HG03457 (cell line): ENCODE results near the gene EFCAB12.
"Not testable (repeated sequence)": the region's sequence is repeated elsewhere in the genome, so short reads cannot be mapped to it uniquely, and the experiment has no call there.

ENCODE experiments used
- ATAC-seq: cut with Tn5 transposase; IDR thresholded peaks from one replicate; pipeline ENCODE4 v1.9.1; 2021; ENCODE audit warnings: moderate number of reproducible peaks; ENCODE audit not compliant: unreplicated experiment

EFCAB12 gene

GRCh38 chr3:129421988-129422745, 6.3 kb downstream of the EFCAB12 start:
- no peak for ATAC-seq

- no peak for ATAC-seq
These were observed 7.1 kb downstream of the EFCAB12 start for GRCh38 chr3:129421236-129421883.

- no peak for ATAC-seq
These were observed 9.0 kb downstream of the EFCAB12 start for GRCh38 chr3:129419476-129419875.

- ATAC-seq, result no peak
These were observed 10.1 kb downstream of the EFCAB12 start for GRCh38 chr3:129418041-129418973.

GRCh38 chr3:129417326-129417725, 11.1 kb downstream of the EFCAB12 start:
- no peak for ATAC-seq

- ATAC-seq, result no peak
These were observed 12.0 kb downstream of the EFCAB12 start for GRCh38 chr3:129416415-129416814.

- ATAC-seq, result no peak
These were observed 12.6 kb downstream of the EFCAB12 start for GRCh38 chr3:129415830-129416229.

GRCh38 chr3:129415378-129415777, 13.1 kb downstream of the EFCAB12 start:
- no peak for ATAC-seq

GRCh38 chr3:129413687-129414506, 14.5 kb downstream of the EFCAB12 start:
- ATAC-seq, result no peak

- not testable (repeated sequence) for ATAC-seq
These were observed 15.2 kb downstream of the EFCAB12 start for GRCh38 chr3:129413238-129413637.

- no peak for ATAC-seq
These were observed 15.8 kb downstream of the EFCAB12 start for GRCh38 chr3:129412542-129413198.

GRCh38 chr3:129410971-129411370, 17.5 kb downstream of the EFCAB12 start:
- ATAC-seq, result no peak

GRCh38 chr3:129409541-129409940, 18.9 kb downstream of the EFCAB12 start:
- no peak for ATAC-seq

GRCh38 chr3:129404610-129405009, 23.8 kb downstream of the EFCAB12 start:
- no peak for ATAC-seq

- ATAC-seq, result no peak
These were observed 24.3 kb downstream of the EFCAB12 start for GRCh38 chr3:129404130-129404529.

- no peak for ATAC-seq
These were observed 25.0 kb downstream of the EFCAB12 start for GRCh38 chr3:129403450-129403849.

- ATAC-seq, result no peak
These were observed 25.8 kb downstream of the EFCAB12 start for GRCh38 chr3:129402616-129403015.

- no peak for ATAC-seq
These were observed 26.2 kb downstream of the EFCAB12 start for GRCh38 chr3:129402210-129402609.

- no peak for ATAC-seq
These were observed 28.5 kb downstream of the EFCAB12 start for GRCh38 chr3:129399895-129400357.
